GM18502 (cell line): ENCODE data around the gene VSNL1.
"Not testable (repeated sequence)": the region's sequence is repeated elsewhere in the genome, so short reads cannot be mapped to it uniquely, and the experiment has no call there.

Experiments
- ATAC-seq: cut with Tn5 transposase; IDR thresholded peaks from one replicate; pipeline ENCODE4 v1.9.1; 2021; ENCODE audit warnings: mild to moderate bottlenecking; ENCODE audit not compliant: unreplicated experiment, poor library complexity

Gene VSNL1

DNA sequence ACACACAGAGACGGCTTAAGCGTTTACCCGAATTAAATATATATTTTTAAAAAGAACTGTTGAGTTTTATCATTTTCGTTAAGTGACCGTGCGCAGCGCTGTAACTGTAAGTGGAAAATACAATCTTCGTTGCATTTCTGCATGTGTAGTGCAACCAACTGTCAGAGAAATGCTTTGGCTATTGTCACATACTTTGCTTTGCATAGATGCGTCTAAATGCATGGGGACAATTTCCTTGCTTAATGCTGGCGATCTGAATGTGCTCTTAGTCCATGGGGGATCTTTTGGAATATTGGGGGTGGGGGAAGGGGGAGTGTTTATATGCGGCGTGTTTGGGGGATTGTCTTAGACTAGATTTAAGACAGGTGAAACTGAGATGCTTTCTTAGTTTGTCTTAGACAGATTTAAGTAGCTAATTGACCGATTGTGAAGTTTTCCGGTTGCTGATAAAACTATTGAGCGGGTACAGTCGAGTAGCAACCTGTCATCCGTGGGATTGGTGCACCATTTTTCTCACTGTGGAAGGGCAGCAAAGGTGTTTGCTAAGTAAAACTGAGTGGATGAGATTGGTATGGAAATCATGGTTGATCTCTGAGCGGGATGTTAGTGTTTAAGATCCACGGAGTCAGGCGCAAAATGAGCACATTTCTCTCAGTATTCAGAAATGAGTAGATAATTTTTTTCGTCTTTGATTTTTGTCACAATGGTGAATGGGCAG, 476 bp downstream of the VSNL1 start:
- no peak for ATAC-seq

DNA sequence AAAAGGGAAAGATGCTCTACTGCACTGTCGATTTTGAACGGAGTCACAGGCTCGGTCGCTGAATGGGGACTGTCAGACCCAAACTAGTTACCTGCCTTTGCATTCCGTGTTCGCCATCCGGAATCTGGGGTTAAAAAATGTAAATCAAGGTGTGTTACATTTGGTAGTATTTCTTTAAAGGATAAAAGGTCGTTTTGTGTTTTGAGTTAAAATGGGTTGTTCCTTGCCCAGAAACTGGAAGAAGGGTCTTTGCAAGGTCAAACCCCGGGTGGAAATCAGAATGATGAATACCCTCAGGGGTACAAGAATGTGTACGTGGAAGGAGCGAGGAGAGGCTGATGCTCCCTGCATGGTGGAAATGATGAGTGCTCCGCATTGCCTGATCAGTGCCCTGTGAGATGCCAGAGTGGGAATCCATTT, 1.0 kb downstream of the VSNL1 start:
- ATAC-seq: no peak

DNA sequence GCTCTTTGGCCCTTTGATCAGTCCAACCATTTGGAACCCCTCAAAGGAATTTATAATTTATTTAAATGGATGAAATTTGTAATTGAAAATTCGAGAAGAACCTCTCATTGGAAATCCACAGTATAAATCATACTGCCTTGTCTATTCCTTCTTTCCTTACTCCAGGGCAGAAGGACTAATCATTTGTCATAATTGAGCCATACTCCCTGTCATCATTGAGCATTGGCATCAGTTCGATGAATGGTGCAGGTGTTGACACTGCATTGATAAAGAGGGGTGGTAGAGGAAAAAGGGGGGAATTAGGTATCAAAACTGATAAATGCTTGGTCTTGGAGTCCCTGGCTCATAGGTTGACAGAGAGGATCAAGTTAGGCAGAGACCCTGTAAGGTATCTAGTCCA, 2.0 kb downstream of the VSNL1 start:
- no peak for ATAC-seq

DNA sequence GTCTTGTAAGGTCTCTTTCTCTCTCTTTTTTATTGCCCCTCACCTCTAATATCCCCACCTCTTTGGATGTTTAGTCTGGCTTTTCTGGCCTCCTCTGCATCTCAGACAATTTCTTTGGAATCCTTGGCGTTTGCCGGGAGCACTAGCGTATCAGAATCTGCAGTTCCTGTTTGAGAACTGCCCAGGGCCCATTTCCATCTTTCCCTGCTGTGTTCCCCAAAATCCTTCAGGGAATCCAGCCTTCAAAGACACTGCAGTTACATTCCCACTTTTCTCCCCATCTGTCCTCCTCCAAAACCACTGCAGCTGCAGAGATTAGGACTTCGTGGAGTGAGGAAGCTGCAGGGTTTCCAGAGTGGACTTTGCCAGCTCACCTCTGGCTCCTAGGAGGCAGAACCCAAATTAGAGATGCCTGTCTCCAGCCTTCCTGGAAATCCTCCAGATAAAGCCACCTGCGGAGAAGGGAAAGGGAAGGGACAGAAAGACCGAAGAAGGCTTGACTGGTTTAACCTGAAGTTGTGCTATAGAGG, 2.7 kb downstream of the VSNL1 start:
- ATAC-seq: no peak

GRCh38 chr2:17543848-17544247, 3.4 kb downstream of the VSNL1 start:
- no peak for ATAC-seq

DNA sequence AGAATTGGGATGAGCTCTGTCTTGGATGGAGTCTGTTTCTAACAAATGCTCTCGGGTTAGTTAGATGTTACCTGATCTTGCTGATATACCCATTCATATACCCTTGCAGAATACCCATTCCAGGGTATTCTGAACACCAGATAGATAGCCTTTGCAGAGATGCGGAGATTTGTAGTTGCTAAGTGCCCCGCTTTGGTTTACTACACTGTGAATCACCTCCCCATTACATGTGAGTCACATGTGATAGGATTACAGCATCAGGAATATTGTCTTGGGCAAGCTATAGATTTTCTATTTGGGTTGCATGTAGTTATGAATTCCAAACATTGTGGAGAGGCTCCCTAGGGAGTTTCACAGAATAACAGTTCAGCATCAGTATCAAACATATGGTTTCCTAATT, 3.8 kb downstream of the VSNL1 start:
- no peak for ATAC-seq

- ATAC-seq: no peak
Observed at GRCh38 chr2:17545680-17546613, 5.5 kb downstream of the VSNL1 start.

DNA sequence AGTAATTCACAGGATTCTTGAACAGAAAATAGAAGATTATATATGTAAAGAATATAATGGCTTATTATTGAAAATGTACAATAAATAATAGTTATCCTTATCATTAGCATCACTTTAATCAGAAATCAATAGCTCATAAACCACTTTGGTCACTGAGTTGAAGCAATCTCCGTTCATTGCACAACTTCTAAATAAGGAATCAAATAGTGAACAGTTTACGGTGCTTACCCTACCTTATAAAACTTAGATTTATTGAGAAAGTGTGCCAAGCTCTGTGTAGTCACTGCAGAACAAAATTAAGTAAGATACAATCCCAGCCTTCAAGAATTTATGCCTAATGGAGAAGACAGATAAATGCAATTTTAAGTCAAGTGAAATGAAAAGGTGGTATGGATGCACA, 6.7 kb downstream of the VSNL1 start:
- ATAC-seq: no peak

- no peak for ATAC-seq
Observed at GRCh38 chr2:17547737-17548136, 7.2 kb downstream of the VSNL1 start.

DNA sequence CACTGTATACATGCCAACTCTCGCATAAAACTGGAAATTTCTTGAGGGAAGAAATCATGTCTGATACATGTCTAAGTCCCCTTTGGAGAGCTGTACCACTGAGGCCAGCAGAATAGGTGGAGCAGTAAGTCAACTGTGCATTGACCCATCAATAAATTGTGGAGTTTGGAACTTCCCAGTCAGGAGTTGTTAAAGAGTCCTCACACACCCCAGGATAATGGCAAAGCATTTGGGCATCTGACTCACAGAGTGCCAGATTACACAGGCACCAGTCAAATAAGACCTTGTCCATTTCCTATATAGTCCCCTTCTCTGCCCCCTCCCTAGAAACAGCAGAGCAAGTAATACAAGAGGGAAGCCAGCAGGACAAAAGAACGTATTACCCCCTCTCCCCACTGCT, 10.4 kb downstream of the VSNL1 start:
- ATAC-seq: no peak

DNA sequence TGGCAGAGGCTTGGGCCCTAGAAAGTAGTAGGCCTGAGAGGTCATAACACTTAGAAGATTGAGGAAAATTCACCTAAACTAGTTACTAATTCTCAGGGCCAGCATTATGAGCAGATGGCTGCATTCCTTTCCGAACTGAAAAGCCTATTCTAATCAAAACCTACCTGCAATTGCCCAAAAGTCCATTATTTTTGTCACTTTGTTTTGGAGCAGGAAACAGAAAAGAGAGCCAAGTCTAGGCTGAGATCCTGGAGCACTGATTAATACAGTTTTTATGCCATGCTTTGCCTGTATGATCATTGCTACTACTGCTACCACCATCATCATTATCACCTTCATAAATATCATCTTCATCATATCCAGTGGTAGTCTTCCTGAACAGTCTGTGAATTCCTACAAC, 14.7 kb downstream of the VSNL1 start:
- no peak for ATAC-seq

GRCh38 chr2:17557596-17557995, 17.1 kb downstream of the VSNL1 start:
- ATAC-seq: no peak

DNA sequence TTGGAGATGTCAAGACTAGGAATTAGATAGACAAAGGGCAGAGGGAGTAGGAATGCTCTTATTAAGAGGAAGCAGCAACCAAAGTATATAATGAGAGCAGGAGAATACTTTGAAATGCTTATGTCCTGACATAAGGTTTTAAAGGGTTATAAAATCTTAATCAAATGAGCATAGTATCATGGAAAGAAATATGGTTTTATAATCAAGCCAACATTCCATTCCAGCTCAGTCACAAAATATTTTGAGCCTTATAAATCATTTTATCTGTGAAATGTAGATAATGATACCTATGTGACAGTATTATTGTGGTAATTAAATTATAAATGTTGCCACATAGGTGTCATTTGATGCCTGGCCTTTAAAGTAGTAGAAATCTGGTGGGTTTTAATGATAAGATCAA, 17.6 kb downstream of the VSNL1 start:
- ATAC-seq: no peak

DNA sequence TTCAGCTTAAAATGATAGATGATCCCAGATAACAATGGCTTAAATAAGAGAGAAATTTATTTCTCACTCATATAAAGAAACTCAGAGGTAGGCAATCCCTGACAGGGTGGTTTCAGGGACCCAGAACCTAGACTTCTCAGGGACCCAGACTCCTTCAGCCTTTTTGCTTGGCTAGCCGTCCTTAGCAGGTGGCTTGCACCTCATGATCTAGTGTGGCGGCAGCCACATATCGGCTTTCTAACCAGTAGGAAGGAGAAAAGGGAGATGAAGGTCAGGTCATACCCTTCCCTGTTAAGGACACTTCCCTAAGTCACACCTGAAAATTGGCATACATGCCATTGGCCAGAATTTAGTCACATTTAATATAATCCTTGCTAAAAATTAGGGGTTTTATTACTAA, 18.4 kb downstream of the VSNL1 start:
- no peak for ATAC-seq

GRCh38 chr2:17565726-17566125, 25.2 kb downstream of the VSNL1 start:
- not testable (repeated sequence) for ATAC-seq

DNA sequence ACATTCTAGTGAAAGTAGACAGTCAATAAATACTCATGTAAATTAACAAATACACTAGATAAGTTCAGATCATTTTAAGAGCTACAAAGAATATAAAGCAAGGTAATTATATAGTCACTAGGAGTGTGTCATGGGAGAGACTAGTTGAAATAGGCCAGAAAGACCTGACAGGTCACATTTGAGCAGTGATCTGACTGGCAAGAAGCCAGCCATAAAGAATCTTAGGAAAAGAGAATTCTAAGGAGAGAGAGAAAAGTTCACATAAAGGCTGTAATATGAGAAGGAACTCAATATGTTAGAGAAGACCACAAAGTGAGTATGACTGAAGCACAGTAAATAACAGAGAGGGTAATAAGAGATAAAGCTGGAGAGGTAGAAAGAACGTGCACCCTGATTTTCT, 31.2 kb downstream of the VSNL1 start:
- ATAC-seq: no peak

DNA sequence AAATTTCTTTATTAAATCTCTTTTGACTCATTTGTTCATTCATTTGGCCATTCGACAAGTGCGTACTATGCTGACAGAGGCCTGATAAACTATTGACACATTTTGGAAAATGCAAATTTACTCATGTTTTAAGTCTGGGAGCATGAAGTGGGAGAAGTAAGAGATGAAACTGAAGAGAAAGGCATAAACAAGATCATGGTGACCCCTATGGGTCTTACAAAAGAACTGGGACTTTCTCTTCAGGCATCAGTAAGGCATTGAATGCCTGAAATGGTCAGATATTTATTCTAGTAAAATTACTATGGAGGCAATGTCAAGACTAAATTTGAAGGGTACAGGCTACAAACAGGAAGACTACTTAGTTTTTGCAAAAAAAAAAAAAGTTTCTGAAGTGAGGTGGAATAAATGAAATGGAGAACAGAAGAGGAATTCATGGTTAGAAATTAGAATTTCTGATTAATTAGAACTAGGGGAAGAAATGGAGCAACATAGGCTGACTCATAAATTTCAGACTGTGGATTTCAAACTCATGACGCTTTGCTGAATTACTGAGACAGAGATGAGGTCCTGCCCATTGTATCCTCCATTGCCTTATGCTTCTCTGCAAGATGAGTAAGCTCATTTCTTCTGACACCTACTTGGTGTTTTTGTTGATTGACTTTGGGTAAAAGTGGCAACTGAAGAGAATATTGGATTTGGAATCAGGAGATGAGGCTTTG, 32.7 kb downstream of the VSNL1 start:
- no peak for ATAC-seq

- no peak for ATAC-seq
Observed at GRCh38 chr2:17573804-17574175, 33.3 kb downstream of the VSNL1 start.

DNA sequence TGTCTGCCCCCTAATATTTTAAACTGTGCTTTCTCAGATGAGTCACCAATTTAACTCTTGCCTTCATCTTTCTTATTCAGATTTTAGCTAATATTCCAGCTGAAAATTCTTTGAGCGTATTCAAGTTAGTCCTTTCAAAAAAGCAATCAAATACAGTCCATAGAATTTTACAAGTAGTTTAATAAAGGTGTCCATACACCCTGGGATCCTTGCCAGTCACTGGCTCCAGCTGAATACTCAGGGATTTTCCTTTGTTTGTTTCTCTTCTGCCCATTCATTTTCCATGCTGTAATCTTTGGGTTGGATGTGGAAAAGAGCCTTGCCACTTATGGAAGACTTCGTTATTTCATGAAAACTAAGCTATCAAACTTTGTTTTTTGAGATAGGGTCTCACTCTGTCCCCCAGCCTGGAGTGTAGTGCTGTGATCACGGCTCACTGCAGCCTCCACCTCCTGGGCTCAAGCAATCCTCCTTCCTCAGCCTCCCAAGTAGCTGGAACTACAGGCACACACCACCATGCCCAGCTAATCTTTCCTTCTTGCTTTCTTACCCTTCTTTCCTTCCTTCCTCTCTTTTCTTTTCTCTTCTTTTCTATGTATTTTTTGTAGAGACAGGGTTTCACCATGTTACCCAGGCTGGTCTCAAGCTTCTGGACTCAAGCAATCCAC, 34.0 kb downstream of the VSNL1 start:
- ATAC-seq: no peak

GRCh38 chr2:17576802-17577201, 36.3 kb downstream of the VSNL1 start:
- no peak for ATAC-seq
